Measurements from ENCODE around the gene AKT1S1.

AKT1S1 gene

GRCh38 chr19:49866933-49867782, 10.0 kb downstream of the AKT1S1 start, which contains the start of gene PNKP:
PNKP (minus strand) TSS chr19:49867576; CDS start chr19:49867204, 372 bp downstream.
- DNase-seq: peak; percentile 94

DNA sequence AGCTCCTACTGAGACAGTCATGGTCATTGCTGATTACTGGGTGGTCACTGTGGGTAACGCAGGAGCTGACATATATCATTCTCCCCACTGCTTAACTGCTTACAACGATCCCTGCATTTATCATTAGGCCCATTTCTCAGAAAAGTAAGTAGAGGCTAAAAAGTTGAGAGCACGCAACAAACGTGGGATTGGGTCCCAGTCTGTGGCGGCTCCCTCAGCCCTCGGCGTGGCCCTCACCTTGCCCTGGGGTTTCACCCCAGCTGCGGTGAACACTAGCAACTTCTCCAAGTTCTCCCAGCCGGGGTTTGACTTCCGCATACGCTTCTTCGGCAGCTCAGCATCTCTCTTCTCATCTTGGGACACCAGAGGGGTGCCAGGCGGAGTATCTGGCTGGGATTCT, 12.3 kb downstream of the AKT1S1 start:
- no peak for DNase-seq

- no peak for DNase-seq
Measured at GRCh38 chr19:49863935-49864320, 13.2 kb downstream of the AKT1S1 start.

DNA sequence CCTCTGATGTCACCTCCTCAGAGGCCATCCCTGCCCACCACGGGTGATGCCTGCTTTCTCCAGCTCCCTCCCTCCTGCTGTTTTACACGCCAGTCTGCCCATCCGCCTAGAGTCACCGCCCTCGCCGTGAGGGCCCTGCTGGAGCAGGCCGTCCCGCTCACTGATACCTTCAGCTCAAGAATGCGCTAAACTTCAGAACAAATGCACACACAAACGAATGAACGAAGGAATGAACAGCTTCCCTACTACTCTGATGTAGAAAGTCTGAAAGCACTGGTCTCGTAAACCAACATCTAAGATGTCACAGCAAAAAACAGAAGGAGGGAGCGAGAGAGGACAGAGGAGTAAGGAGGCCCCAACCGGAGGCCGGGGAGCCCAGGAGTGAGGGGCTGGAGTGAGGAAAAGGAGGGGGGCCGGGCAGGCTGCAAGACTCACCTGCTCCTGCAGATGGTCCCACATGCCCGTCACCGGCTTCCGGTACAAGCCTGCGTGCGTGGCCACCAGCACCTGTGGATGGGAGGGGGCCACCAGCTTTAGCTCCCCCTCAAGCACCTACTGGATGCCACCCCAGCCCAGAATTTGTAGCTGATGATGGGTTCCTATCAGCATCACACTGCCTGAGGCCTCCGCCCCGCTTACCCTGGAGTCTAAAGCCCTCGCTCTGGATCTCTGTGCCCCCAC, 13.8 kb downstream of the AKT1S1 start:
- DNase-seq: no peak

DNA sequence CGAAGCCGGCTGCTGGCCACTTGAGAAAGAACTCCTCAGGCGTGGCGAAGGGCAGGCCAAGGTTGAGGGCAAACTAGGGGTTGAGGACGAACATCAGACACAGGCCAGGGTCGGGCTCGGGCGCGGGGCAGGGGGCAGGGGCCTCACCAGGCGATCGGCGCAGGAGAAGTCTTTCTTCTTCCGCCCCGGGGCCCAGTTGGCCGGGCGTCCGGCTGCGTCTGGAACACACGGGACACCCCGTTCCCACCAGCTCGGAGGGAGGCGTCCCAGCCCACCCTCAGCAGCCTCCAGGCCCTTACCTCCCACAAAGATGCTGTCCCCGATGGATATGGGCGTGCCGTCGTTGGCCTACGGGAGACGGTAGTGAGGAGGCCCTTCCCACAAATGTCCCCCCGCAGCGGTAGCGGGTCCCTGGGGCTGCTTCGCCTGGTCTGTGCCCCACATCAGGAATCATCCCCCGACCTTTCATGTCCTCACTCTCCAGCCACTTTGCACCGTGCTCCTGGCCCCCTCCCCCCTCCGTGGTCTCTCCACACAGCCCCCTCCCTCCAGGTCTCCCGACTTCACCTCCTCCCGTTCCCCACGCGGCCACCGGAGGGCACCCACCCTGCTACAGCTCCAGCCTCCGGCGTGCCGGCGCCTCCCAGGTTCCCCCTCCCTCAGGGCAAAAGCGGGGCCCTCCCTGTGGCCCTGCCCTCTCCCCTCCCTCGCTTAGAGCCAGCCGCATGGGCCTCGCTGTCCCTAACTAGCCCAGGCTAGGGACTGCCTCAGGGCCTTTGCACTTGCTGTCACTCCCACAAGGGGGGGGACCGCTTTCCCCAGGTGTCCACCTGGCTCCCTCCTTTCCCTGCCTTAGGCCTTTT, 14.5 kb downstream of the AKT1S1 start:
- peak; percentile 42 for DNase-seq

- DNase-seq: peak; percentile 43
Measured at GRCh38 chr19:49861541-49862378, 15.4 kb downstream of the AKT1S1 start.

DNA sequence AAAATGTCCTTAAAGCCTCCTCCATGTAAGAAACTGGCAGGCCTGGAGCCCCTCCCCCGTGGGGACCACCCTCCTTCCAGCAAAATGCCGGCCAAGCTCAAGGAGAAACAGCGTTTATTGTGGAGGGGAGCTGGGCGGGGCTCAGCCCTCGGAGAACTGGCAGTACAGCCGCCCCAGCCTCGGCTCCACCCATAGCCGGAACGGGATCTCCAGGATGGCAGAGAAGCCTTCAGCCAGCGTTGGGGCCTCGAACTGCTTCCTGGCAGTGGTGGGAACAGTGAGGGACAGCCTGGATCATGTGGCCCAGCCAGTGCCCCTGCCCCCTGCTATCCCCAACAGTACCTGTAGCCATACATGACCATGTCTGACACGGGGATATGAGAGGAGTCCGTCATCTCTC, 16.0 kb downstream of the AKT1S1 start:
- peak; percentile 22 for DNase-seq

DNA sequence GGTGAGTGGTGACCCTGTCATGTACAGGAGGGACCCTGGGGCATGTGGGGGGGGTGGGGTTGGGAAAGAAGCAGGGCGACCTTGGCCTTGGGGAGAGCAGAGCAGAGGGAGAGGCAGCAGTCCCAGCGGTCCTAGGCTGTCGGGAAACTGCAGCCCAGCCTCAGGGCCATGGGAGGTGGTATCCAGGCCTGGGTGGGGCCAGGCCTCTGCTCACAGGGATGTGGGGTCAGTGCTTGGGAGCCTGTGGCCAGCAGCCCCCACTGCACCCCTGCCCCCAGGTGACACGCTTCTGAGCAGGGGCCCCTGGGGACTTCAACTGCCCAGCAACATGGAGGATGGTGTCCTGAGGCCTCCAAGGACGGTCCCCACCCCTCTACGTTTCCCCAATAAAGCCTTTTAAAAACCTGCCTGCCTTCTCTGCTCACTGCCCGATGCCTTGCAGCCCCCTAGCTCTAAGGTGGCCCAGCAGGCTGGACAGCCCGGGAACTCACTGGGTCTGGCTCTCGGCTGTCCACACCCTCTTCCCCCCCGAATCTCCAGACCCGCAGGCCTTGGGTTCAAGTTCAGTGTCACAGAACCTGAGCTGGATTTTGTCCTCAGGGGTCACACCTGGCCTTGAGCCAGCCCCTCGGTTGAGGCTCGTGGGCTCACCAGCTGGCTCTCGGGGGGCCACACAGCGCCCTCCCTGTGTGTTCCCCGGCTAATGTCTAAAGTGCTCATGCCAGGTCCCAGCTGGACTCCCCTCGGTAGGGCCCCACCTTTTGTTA, 16.6 kb downstream of the AKT1S1 start:
- DNase-seq: no peak

DNA sequence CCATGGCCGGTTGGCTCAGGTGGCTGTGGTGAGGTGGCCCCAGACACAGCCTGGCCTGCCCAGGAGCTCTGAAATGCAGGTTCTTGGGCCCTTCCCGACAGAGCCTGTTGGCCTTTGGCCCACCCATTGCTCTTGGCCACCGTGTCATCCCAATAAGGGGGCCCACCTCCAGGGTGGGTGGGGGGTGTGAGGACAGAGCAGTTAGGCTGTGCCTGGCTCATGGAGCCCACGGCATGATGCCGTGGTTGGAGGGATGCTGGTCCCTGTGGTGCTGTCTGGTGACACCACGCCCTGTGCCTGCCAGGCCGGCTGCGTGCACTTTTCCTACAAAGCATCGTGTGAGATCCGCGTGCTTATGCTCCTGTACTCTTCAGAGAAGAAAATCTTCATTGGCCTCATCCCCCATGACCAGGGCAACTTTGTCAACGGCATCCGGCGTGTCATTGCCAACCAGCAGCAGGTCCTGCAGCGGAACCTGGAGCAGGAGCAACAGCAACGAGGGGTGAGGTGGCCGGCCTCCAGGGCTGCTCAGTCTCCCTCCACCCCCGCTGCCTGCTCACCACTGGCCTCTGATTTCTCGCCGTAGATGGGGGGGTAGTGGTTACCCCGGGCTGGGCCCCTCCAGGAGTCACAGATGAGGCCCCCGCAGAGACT, 17.3 kb downstream of the AKT1S1 start:
- DNase-seq: peak; percentile 16

DNA sequence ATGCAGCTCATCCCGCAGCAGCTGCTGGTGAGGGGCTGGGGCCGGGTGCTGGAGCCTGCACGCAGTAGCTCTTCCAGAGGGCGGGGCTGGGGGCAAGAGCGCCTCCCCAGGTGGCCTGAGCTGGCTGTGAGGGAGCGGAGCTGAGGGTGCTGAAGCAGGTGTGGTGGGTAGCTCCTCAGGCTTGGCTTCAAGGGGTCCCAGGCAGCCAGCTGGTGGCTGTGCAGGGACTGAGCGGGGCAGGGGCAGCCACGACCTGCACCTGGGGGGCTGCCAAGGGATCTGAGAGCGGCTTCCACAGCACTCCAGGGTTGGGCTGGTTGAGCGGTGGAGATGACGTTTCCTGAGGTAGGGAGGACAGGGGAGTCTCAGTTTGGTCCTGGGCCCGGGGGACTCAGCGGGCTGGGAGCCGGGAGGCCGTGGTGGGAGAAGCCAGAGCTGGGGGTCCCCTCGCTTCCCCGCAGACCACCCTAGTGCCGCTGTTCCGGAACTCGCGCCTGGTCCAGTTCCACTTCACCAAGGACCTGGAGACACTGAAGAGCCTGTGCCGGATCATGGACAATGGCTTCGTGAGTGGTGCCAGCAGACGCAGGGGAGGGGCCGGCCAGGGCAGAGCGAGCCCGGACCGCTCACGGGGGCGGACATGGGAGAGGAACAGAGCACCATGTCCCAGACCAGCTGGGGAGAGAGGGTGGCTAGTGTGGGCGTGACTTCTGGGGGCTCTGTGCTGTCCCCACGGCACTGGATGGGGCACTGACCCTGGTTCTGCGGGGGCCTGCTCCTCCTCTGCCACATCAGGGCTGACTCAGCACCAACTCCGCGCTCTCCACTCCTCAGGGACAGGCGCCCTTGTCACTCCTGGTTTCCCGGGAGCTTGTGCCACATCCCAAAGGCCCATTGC, 18.8 kb downstream of the AKT1S1 start:
- DNase-seq: peak; percentile 35

- no peak for DNase-seq
Measured at GRCh38 chr19:49857838-49858087, 19.4 kb downstream of the AKT1S1 start.

GRCh38 chr19:49857061-49857837, 19.9 kb downstream of the AKT1S1 start:
- no peak for DNase-seq

- no peak for DNase-seq
Measured at GRCh38 chr19:49856574-49857021, 20.6 kb downstream of the AKT1S1 start.

DNA sequence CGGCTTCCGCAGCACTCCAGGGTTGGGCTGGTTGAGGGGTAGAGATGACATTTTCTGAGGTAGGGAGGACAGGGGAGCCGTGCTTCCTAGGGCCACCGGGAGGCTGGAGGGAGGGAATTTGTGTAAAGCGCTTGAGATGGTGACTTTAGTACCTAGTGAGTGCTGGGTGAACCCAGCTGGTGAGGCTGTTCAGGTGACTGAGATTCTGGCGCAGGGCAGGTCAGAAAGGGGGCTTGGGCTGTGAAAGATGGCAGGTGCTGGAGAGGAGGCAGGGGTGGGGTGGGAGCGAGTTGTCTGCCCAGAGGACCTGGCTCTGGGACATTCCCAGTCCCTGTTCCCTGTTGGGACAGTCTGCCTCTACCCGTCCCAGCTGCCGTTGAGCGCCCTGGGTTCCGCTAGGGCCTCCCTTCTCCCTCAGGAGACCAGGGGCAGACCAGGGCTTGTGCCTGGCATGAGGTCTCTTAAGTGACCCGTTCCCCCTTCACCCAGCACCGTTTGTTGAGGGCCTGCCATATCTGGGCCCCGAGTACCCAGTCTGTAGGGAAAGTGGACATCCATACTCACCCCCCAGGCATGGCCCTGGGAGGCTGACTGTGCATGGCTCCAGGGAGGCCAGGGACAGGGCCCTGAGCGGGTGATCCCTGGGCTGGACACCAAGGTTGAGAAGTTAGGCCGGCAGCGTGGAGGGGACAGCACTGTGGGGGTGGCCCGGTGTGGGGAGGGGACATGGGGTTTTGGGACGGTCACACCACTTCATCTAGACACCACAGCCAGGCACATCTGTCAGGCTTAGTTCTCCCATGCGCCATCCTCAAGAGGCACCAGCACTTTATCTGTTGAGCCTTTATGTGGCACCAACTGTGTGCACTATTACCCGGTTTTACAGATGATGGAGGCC, 21.2 kb downstream of the AKT1S1 start:
- DNase-seq: peak; percentile 41

- no peak for DNase-seq
Measured at GRCh38 chr19:49855277-49855675, 21.9 kb downstream of the AKT1S1 start.

- DNase-seq: no peak
Measured at GRCh38 chr19:49854378-49855263, 22.5 kb downstream of the AKT1S1 start.

DNA sequence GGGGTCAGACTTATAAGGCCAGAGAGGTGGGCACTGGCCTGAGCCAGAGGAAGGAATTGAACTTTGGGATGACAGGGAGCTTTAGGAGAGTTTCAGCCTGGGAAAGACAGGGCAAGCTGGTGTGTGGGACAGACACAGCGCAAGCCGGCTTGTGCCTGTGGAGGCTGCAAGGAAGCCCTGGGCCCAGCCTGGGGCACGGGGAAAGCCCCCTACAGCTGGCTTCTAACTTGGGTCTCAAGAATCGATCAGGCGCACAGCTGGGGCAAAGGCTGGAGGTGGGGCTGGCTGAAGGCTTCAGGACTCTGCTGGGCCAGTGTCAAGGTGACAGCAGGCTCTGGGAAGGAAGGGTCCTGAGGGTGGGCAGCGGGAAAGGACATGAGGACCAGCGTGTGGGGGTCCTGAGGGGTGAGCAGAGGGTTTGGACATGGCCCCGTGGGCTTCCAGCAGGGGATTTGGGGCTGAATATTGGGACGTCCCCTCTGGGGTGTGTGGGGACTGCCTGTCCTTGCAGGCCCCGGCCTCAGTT, 23.2 kb downstream of the AKT1S1 start:
- DNase-seq: no peak
